A673 (cell line): ENCODE results near the gene FGFBP2. TPM values are rescaled to one million over a fixed set of nuclear protein-coding genes. Genes with fewer than 3 reads are reported as not detected.

Source experiments
- BruUV-seq: library from RNA; stranded (reverse); fragments of 400-500 nt; replicated peaks from 2 replicates; lab custom pipeline; 2021; lab: Mats Ljungman, UMichigan
- CTCF ChIA-PET: fragments of 300-600 bp; sonication (Branson Sonifier 250); formaldehyde crosslinking; loops from one replicate; lab custom pipeline; 2022; ENCODE audit warnings: antibody characterized with exemption; lab: Charles Lee
- POLR2A ChIA-PET: fragments of 300-600 bp; sonication (Branson Sonifier 250); formaldehyde crosslinking; loops from one replicate; lab custom pipeline; 2022; ENCODE audit warnings: antibody characterized with exemption; ENCODE audit not compliant: low non-redundant PET; lab: Charles Lee
- DNase-seq: peaks from one replicate; pipeline ENCODE4 v3.0.0-alpha.2; 2015; ENCODE audit warnings: low spot score
- H3K27ac ChIP-seq: fragments of 200-600 bp; sonication (generic); 2 replicates; pipeline ENCODE4 v1.5.1; 2016; ENCODE audit warnings: mixed run types, low read depth, mild to moderate bottlenecking, mixed read lengths, antibody characterized with exemption, low read length; ENCODE audit not compliant: poor library complexity, severe bottlenecking
- H3K27me3 ChIP-seq: fragments of 200-600 bp; sonication (generic); replicated peaks from 2 replicates; pipeline ENCODE4 v1.6.1; 2017; ENCODE audit warnings: mixed run types, low read depth, mild to moderate bottlenecking, mixed read lengths, antibody characterized with exemption, low read length; ENCODE audit not compliant: insufficient read depth, poor library complexity
- H3K36me3 ChIP-seq: fragments of 200-600 bp; sonication (generic); 2 replicates; pipeline ENCODE4 v1.6.1; 2016; ENCODE audit warnings: mixed run types, mild to moderate bottlenecking, mixed read lengths, antibody characterized with exemption, low read length; ENCODE audit not compliant: insufficient read depth, poor library complexity, severe bottlenecking
- H3K4me1 ChIP-seq: fragments of 200-600 bp; sonication (generic); 2 replicates; pipeline ENCODE4 v1.6.1; 2017; ENCODE audit warnings: mixed run types, mild to moderate bottlenecking, mixed read lengths, antibody characterized with exemption, low read length; ENCODE audit not compliant: insufficient read depth, poor library complexity, severe bottlenecking
- H3K4me3 ChIP-seq: fragments of 200-600 bp; sonication (generic); 2 replicates; pipeline ENCODE4 v1.5.1; 2016; ENCODE audit warnings: low read depth, mixed run types, mild to moderate bottlenecking, mixed read lengths, low read length; ENCODE audit not compliant: poor library complexity, severe bottlenecking
- H3K9me3 ChIP-seq: fragments of 200-600 bp; sonication (generic); 2 replicates; pipeline ENCODE4 v1.6.1; 2016; ENCODE audit warnings: mixed run types, low read depth, mild to moderate bottlenecking, mixed read lengths, antibody characterized with exemption, low read length; ENCODE audit not compliant: poor library complexity, severe bottlenecking
- CTCF ChIP-seq: fragments of 300-800, 200-600 bp; sonication (generic); conservative IDR thresholded peaks from 2 replicates; pipeline ENCODE4 v1.5.1; 2017; ENCODE audit warnings: low read depth, mild to moderate bottlenecking, antibody characterized with exemption, low read length, moderate library complexity, mixed read lengths
- EZH2 ChIP-seq: fragments of 200-600 bp; sonication (generic); IDR thresholded peaks from 2 replicates; pipeline ENCODE4 v1.6.1; 2017; ENCODE audit warnings: borderline replicate concordance, low read depth, mild to moderate bottlenecking, mixed read lengths, antibody characterized with exemption, low read length; ENCODE audit not compliant: poor library complexity, severe bottlenecking
- intact Hi-C: fragments of 100-400 bp; cut with micrococcal nuclease; formaldehyde crosslinking; loops from one replicate; pipeline ENCODE4 v1.10.0; 2022; ENCODE audit not compliant: unreplicated experiment
- total RNA-seq: library from RNA; stranded (reverse); gene quantifications from 2 replicates; pipeline ENCODE4 v1.2.3, GENCODE V29; 2021

The FGFBP2 gene
- total RNA-seq, 1 experiment from 2014 or later: not detected

- BruUV-seq: no TSS peak
- Histone ChIP-seq H3K4me3 (no peak overlapping the region), H3K4me1 (no peaks in the 10 kb centered on the region), H3K27me3 (no peaks in the 10 kb centered on the region), H3K36me3 (no peaks in the 10 kb centered on the region), H3K27ac (no peak overlapping the region), H3K9me3 (no peaks in the 10 kb centered on the region)
- ChIA-PET CTCF (interaction anchor here (0.8 to 1.9 kb wide), 3 partner anchors 88 to 301 kb away, joined by 3 to 9 read pairs (median 6); no protein-coding TSS in a partner anchor), POLR2A (no interaction called here)
- intact Hi-C loops: loop anchor here (2.0 to 5.0 kb wide), 2 partner anchors 39 to 301 kb away; no protein-coding TSS in a partner anchor
- TF ChIP-seq CTCF (no peak), EZH2 (no peak)
- DNase-seq: no peak
Measured at GRCh38 chr4:15963576-15963975, 601 bp upstream of the FGFBP2 start.

DNA sequence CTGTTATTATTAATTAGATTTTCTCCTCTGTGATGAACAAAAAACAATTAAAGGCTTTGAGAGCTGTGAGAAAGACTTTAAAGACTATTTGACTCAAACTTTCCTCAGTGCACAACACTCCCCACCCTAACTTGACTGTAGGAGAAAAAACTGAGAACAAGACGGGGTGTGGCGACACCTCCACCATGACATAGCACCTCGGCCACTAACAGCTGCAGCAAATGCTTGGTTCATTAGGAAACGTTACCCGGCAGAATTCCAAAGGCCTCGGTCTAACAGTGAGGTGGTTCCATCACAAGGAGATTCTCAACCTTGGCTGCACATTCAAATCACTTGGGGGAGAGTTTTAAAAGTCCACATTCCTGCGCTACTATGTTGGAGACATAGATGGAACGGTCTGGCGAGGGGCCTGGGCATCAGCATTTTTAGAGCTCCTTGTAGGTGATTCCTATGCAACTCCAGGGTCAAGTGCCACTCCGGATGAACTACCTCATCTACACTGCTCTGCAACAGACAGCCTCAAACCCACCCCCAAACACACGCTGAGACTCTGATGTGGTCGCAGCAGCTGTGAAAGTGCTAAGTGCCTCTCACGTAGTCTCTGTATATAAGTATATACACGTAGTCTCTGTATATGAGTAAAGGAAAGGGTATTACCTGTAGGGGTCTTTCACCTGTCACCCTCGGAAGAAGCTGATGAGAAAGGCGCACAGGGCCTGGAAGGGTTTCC lies 1.0 kb downstream of the FGFBP2 start:
- no peak for DNase-seq
- no peaks in the 10 kb centered on the region for H3K9me3 ChIP-seq
- ChIA-PET CTCF (interaction anchor here (1.9 kb wide), 1 partner anchor 156 kb away, joined by 6 read pairs; no protein-coding TSS in a partner anchor), POLR2A (no interaction called here)
- intact Hi-C loops: loop anchor here (2.0 to 5.0 kb wide), 2 partner anchors 40 to 303 kb away; no protein-coding TSS in a partner anchor
- H3K4me1 ChIP-seq: no peaks in the 10 kb centered on the region
- H3K27ac ChIP-seq: no peak overlapping the region
- H3K27me3 ChIP-seq: no peaks in the 10 kb centered on the region
- no peaks in the 10 kb centered on the region for H3K36me3 ChIP-seq
- H3K4me3 ChIP-seq: no peak overlapping the region
- BruUV-seq: no TSS peak
- TF ChIP-seq EZH2 (no peak), CTCF (no peak)

DNA sequence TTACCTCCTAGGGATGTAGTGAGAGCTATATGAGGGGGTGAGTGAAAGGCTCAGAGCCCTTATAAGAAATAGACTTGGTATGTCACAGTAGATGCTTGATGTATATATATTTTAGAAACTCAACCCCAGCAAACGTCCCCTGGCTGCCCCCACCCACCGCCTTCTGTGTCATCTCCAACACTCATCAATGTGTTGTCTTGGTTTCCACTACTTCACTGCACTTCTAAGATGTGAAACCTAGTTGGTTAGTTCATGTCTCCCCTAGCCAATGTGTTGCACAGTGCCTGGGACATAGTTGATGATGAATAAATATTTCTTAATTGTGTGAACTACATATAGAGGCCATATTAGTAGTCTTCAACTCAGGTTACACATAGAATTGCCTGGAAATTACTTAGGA lies 4.4 kb downstream of the FGFBP2 start:
- TF ChIP-seq CTCF: no peak
- TF ChIP-seq EZH2: no peak
- ChIA-PET POLR2A (no interaction called here), CTCF (interaction anchor here (1.2 kb wide), 1 partner anchor 153 kb away, joined by 6 read pairs; no protein-coding TSS in a partner anchor)
- Histone ChIP-seq H3K4me1 (no peaks in the 10 kb centered on the region), H3K27ac (no peak overlapping the region), H3K9me3 (no peaks in the 10 kb centered on the region), H3K36me3 (no peaks in the 10 kb centered on the region), H3K4me3 (no peak overlapping the region), H3K27me3 (no peaks in the 10 kb centered on the region)
- intact Hi-C loops: no loop called here
- no peak for DNase-seq
- no TSS peak for BruUV-seq
